ENCODE data around the gene TRPV3.

DNA sequence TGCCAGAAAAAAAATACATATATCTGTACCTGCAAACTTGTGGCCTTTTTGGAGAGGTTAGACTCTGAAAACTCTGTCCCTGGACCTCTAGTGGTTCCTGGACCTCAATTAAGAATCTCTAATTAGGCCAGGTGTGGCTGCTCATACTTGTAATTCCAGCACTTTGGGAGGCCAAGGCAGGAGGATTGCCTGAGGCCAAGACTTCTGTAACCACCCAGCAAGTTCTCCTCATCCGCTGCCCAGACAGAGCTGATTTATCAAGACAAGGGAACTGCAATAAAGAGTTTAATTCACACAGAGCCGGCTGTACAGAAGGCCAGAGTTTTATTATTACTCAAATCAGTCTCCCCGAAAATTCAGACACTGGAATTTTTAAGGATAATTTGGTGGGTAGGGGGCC, 77.6 kb downstream of the TRPV3 start:
- TF ChIP-seq, protein P1, sequence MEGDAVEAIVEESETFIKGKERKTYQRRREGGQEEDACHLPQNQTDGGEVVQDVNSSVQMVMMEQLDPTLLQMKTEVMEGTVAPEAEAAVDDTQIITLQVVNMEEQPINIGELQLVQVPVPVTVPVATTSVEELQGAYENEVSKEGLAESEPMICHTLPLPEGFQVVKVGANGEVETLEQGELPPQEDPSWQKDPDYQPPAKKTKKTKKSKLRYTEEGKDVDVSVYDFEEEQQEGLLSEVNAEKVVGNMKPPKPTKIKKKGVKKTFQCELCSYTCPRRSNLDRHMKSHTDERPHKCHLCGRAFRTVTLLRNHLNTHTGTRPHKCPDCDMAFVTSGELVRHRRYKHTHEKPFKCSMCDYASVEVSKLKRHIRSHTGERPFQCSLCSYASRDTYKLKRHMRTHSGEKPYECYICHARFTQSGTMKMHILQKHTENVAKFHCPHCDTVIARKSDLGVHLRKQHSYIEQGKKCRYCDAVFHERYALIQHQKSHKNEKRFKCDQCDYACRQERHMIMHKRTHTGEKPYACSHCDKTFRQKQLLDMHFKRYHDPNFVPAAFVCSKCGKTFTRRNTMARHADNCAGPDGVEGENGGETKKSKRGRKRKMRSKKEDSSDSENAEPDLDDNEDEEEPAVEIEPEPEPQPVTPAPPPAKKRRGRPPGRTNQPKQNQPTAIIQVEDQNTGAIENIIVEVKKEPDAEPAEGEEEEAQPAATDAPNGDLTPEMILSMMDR (IDR thresholded peaks at IDR 0.05; ENCODE audit: low read length) = no peak
- no peak for TF ChIP-seq EZH2 (IDR thresholded peaks at IDR 0.05; ENCODE audit: borderline replicate concordance, low read length)
